ENCODE measurements around the gene CHST8. TPM values are rescaled to one million over a fixed set of nuclear protein-coding genes. Genes with fewer than 3 reads are reported as not detected.

CHST8 gene
- total RNA-seq, 1 donor from 2014 or later: 0.35 TPM

DNA sequence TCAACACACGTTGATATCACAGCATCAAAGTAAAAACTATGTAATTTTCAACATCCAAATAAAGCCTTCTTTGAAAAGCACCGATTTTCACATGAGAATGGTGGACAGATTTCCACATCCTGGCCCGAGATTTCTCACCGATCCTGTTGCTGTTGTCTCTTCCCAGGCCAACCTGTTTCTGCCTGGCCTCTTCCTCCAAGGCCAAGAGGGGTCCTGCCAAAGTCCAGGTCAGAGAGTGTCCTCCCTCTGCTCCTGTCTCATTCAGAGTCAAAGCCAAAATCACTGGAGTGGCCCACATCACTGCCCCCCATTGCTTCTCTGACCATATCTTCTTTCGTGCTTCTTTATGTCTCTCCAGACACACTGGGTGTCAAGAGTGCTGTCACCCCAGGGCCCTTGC, 49.5 kb downstream of the CHST8 start:
- Mint-ChIP-seq H3K27ac (ENCODE audit: unreplicated experiment) (no peak overlapping the region), H3K4me3 (ENCODE audit: unreplicated experiment) (no peak overlapping the region), H3K4me1 (ENCODE audit: unreplicated experiment) (no peaks in the 10 kb centered on the region), H3K36me3 (ENCODE audit: unreplicated experiment) (no peaks in the 10 kb centered on the region), H3K27me3 (ENCODE audit: unreplicated experiment) (no peaks in the 10 kb centered on the region), H3K9me3 (ENCODE audit: unreplicated experiment) (no peaks in the 10 kb centered on the region)
- TF ChIP-seq, protein P1, sequence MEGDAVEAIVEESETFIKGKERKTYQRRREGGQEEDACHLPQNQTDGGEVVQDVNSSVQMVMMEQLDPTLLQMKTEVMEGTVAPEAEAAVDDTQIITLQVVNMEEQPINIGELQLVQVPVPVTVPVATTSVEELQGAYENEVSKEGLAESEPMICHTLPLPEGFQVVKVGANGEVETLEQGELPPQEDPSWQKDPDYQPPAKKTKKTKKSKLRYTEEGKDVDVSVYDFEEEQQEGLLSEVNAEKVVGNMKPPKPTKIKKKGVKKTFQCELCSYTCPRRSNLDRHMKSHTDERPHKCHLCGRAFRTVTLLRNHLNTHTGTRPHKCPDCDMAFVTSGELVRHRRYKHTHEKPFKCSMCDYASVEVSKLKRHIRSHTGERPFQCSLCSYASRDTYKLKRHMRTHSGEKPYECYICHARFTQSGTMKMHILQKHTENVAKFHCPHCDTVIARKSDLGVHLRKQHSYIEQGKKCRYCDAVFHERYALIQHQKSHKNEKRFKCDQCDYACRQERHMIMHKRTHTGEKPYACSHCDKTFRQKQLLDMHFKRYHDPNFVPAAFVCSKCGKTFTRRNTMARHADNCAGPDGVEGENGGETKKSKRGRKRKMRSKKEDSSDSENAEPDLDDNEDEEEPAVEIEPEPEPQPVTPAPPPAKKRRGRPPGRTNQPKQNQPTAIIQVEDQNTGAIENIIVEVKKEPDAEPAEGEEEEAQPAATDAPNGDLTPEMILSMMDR (IDR thresholded peaks at IDR 0.05): no peak
- DNase-seq (ENCODE audit: extremely low spot score, unreplicated experiment): peak; percentile 54

DNA sequence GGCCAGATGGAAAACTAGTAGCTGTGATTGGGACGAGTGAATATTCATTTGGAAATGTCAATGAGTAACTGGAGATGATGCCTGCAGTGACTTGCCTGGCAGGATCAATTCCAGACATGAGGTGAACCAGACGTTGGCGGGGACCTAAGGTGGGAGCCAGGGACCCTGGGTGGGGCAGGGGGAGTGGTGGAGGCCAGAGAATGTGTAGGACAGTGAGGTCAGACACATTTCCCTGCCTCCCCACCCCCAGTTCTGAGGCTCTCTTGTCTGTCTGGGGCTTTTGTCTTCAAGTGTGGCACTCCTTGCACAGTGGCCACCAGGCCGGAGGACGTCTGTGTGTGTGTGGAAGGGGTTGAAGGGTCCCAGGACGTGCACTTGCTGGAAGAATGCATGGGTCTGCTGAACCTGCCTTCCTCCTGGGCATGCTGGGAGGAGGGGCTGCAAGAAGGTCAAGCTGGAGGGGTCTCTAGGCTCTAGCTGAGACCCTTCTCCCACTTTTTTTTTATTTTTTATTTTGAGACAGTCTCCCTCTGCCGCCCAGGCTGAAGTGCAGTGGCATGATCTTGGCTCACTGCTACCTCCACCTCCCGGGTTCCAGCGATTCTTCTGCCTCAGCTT, 51.6 kb downstream of the CHST8 start:
- peak; percentile 57 for DNase-seq (ENCODE audit: extremely low spot score, unreplicated experiment)
- Mint-ChIP-seq H3K9me3 (ENCODE audit: unreplicated experiment) (no peaks in the 10 kb centered on the region), H3K4me3 (ENCODE audit: unreplicated experiment) (no peak overlapping the region), H3K4me1 (ENCODE audit: unreplicated experiment) (no peaks in the 10 kb centered on the region), H3K27me3 (ENCODE audit: unreplicated experiment) (no peaks in the 10 kb centered on the region), H3K27ac (ENCODE audit: unreplicated experiment) (no peak overlapping the region), H3K36me3 (ENCODE audit: unreplicated experiment) (no peaks in the 10 kb centered on the region)
- TF ChIP-seq, protein P1 (IDR thresholded peaks at IDR 0.05): no peak

DNA sequence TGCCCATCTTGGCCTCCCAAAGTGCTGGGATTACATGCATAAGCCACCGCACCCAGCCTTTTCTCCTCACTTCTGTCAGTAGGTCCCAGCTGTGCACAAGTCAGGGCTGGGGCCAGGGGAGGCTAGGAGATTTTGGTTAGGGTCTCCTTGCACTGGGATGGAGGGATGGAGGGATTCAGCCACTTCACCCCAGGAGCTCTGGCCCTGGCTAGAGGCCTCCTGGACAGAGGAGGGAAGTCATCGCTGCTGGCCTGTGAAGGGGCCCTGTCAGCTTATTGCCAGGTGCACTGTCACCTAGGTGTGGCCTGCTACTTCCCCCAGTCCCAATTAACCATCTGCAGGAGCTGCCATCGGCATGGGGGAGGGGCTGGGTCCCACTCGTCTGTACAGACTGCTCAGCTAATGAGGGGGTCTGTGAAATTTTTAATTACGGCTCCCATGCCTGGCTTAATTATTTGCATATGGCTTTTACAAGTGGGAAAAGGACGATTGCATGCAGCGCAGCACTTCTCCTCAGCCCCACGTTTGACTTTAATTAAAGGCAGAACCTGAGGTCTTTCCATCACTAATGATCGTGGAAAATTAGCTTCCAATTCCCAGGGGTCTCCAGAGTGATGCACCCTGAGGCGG, 52.4 kb downstream of the CHST8 start:
- Mint-ChIP-seq H3K4me1 (ENCODE audit: unreplicated experiment) (no peaks in the 10 kb centered on the region), H3K9me3 (ENCODE audit: unreplicated experiment) (no peaks in the 10 kb centered on the region), H3K27me3 (ENCODE audit: unreplicated experiment) (no peaks in the 10 kb centered on the region), H3K4me3 (ENCODE audit: unreplicated experiment) (no peak overlapping the region), H3K27ac (ENCODE audit: unreplicated experiment) (no peak overlapping the region), H3K36me3 (ENCODE audit: unreplicated experiment) (no peaks in the 10 kb centered on the region)
- peak; percentile 77 for DNase-seq (ENCODE audit: extremely low spot score, unreplicated experiment)
- TF ChIP-seq, protein P1 (IDR thresholded peaks at IDR 0.05): no peak

DNA sequence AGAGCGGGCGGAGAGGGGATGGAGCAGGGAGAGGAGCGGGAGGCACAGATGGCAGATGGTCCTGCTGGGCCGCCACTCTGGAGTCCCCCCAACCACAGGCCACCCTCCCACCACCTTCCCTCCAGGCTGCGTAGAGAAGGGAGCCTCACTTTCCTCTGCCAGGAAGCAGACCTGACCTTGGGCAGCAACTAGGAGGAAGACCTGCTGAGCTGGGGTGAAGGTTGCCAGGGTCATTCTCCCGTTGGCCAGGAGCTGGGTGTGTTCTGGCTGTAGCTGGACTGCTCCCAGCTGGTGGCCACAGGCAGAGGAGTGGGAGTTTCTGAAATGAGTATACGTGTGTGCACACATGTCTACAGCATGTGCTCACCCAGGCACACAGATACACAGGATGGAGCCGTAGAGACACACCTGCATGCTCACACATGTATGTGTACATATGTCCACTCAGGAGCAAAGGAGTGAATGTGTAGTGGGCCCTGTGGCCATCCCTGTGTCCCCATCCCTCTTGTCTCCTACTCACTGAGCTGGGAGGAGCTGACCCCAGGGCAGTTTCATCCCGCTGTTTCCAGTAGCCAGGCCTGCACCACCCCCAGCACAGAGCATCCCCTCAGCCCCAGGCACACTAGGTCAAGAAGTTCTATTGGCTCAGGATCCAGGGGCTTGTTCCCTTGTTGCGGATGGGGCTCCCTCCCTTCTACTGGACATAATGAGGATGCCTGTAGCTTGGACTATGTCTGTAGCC, 53.0 kb downstream of the CHST8 start:
- no peaks in the 10 kb centered on the region for H3K27me3 Mint-ChIP-seq (ENCODE audit: unreplicated experiment)
- H3K9me3 Mint-ChIP-seq (ENCODE audit: unreplicated experiment): no peaks in the 10 kb centered on the region
- TF ChIP-seq, protein P1 (IDR thresholded peaks at IDR 0.05): no peak
- no peak overlapping the region for H3K4me3 Mint-ChIP-seq (ENCODE audit: unreplicated experiment)
- no peak overlapping the region for H3K27ac Mint-ChIP-seq (ENCODE audit: unreplicated experiment)
- H3K4me1 Mint-ChIP-seq (ENCODE audit: unreplicated experiment): no peaks in the 10 kb centered on the region
- DNase-seq (ENCODE audit: extremely low spot score, unreplicated experiment): peak; percentile 78
- no peaks in the 10 kb centered on the region for H3K36me3 Mint-ChIP-seq (ENCODE audit: unreplicated experiment)

DNA sequence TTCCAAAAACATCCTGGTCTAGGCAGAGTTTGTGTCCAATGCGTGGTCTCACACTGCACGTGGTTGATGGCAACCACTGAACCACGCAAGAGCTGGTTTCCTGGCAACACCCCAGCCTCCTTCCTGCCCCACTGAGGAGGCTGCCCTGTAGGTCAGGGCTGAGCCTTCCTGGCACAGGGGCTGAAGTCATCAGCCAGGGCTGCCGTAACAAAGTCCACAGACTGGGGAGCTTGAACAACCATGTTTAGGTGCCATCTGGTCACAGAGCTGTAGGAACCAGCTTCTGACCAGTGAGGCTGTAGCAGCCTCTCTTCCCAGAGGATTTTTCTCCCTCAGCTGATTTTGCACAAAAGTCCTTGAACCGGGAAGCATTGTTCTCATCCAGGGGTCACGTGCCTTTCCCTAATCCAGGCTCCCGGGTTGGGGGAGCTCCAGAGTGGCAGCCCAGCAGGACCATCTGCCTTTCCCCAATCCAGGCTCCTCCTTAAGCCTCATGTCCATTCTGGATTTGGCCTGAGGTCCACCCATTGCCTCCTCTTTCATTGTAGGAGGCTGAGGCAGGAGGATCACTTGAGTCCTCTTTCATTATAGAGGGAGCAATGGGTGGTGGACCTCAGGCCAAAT, 53.9 kb downstream of the CHST8 start:
- no peaks in the 10 kb centered on the region for H3K27me3 Mint-ChIP-seq (ENCODE audit: unreplicated experiment)
- peak; percentile 68 for DNase-seq (ENCODE audit: extremely low spot score, unreplicated experiment)

More for the DNA sequence above, 53.9 kb downstream of the CHST8 start:
- Mint-ChIP-seq H3K4me1 (ENCODE audit: unreplicated experiment) (no peaks in the 10 kb centered on the region), H3K4me3 (ENCODE audit: unreplicated experiment) (no peak overlapping the region), H3K36me3 (ENCODE audit: unreplicated experiment) (no peaks in the 10 kb centered on the region), H3K9me3 (ENCODE audit: unreplicated experiment) (no peaks in the 10 kb centered on the region), H3K27ac (ENCODE audit: unreplicated experiment) (no peak overlapping the region)
- TF ChIP-seq, protein P1 (IDR thresholded peaks at IDR 0.05): no peak
